Osteocyte (in vitro differentiated cells): ENCODE measurements around the gene BNC2. TPM values are rescaled to one million over a fixed set of nuclear protein-coding genes. Genes with fewer than 3 reads are reported as not detected.
"Not testable (repeated sequence)": the region's sequence is repeated elsewhere in the genome, so short reads cannot be mapped to it uniquely, and the experiment has no call there.

Experiments used
- DNase-seq: peaks from one replicate; pipeline ENCODE4 v3.0.0; 2021; ENCODE audit warnings: mixed read lengths; ENCODE audit not compliant: unreplicated experiment; ENCODE audit errors: extremely low spot score
- H3K27ac Mint-ChIP-seq: one replicate; pipeline ENCODE4 v1.8.0; 2021; ENCODE audit warnings: mild to moderate bottlenecking, mixed read lengths; ENCODE audit not compliant: unreplicated experiment
- H3K27me3 Mint-ChIP-seq: one replicate; pipeline ENCODE4 v1.8.0; 2021; ENCODE audit warnings: mixed read lengths; ENCODE audit not compliant: unreplicated experiment
- H3K36me3 Mint-ChIP-seq: one replicate; pipeline ENCODE4 v1.8.0; 2021; ENCODE audit warnings: mixed read lengths; ENCODE audit not compliant: unreplicated experiment
- H3K4me1 Mint-ChIP-seq: one replicate; pipeline ENCODE4 v1.8.0; 2021; ENCODE audit warnings: mixed read lengths; ENCODE audit not compliant: unreplicated experiment
- H3K4me3 Mint-ChIP-seq: one replicate; pipeline ENCODE4 v1.8.0; 2021; ENCODE audit warnings: mild to moderate bottlenecking, moderate library complexity, mixed read lengths; ENCODE audit not compliant: unreplicated experiment
- H3K9me3 Mint-ChIP-seq: one replicate; pipeline ENCODE4 v1.8.0; 2021; ENCODE audit warnings: mixed read lengths; ENCODE audit not compliant: unreplicated experiment
- CTCF ChIP-seq: fragments of 200-600 bp; sonication (generic); IDR thresholded peaks from 2 replicates; pipeline ENCODE4 v1.5.0; 2021; ENCODE audit warnings: antibody characterized with exemption, mild to moderate bottlenecking, moderate library complexity
- total RNA-seq: library from RNA; stranded (reverse); gene quantifications from 2 replicates; pipeline ENCODE4 v1.2.1, GENCODE V29; 2021

The BNC2 gene
- total RNA-seq, 1 donor from 2014 or later = 66.5 TPM

- H3K4me3 Mint-ChIP-seq = no peak overlapping the region
- TF ChIP-seq CTCF = no peak
- no peaks in the 10 kb centered on the region for H3K27me3 Mint-ChIP-seq
- no peaks in the 10 kb centered on the region for H3K9me3 Mint-ChIP-seq
- H3K36me3 Mint-ChIP-seq = no peaks in the 10 kb centered on the region
- no peak for DNase-seq
- H3K27ac Mint-ChIP-seq = no peak overlapping the region
- peaks cover 4% of the 10 kb centered on the region for H3K4me1 Mint-ChIP-seq
These were observed 15.5 kb upstream of the BNC2 start for GRCh38 chr9:16885931-16886330.

DNA sequence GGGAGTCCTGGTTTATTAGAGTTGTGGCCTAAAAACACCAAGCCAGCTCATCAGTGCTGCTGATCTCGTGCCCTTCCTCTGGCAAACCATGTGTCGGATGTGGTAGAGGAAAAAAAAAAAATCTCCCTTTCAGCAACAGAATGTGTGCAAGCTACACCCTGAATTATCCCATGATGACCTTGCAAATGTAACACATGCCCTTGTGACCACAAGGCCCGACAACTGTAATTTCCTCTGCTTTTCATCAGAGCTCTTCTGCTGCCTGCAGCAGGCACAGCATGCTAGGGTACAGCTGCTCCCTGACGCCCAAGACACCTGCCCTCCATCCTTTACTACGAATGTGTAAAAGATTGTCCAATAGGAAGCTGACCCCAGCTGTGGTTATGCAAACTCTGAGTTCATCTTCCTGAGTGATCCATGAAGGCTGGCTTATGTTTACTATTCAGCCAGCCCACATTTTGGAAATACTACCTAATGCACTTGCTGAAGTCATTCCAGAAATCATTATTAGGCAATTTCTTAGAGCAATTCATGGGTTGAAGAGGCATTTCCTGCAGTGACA is 14.6 kb upstream of the BNC2 start:
- no peak overlapping the region for H3K4me3 Mint-ChIP-seq
- no peaks in the 10 kb centered on the region for H3K9me3 Mint-ChIP-seq
- no peak overlapping the region for H3K27ac Mint-ChIP-seq
- no peak for TF ChIP-seq CTCF
- no peaks in the 10 kb centered on the region for H3K27me3 Mint-ChIP-seq
- H3K36me3 Mint-ChIP-seq = no peaks in the 10 kb centered on the region
- no peak for DNase-seq
- H3K4me1 Mint-ChIP-seq = peaks cover 4% of the 10 kb centered on the region

- Mint-ChIP-seq H3K27ac (no peak overlapping the region), H3K27me3 (no peaks in the 10 kb centered on the region), H3K4me3 (no peak overlapping the region), H3K36me3 (no peaks in the 10 kb centered on the region), H3K4me1 (peaks cover 4% of the 10 kb centered on the region), H3K9me3 (no peaks in the 10 kb centered on the region)
- TF ChIP-seq CTCF = no peak
- no peak for DNase-seq
These were observed 13.9 kb upstream of the BNC2 start for GRCh38 chr9:16884373-16884772.

GRCh38 chr9:16883586-16883985 is 13.1 kb upstream of the BNC2 start:
- no peak for DNase-seq
- Mint-ChIP-seq H3K9me3 (no peaks in the 10 kb centered on the region), H3K4me3 (no peak overlapping the region), H3K36me3 (no peaks in the 10 kb centered on the region), H3K27me3 (no peaks in the 10 kb centered on the region), H3K4me1 (peaks cover 4% of the 10 kb centered on the region), H3K27ac (no peak overlapping the region)
- TF ChIP-seq CTCF = no peak

GRCh38 chr9:16882440-16882839 is 12.0 kb upstream of the BNC2 start:
- H3K27ac Mint-ChIP-seq, H3K9me3 Mint-ChIP-seq, H3K4me1 Mint-ChIP-seq, H3K27me3 Mint-ChIP-seq, H3K4me3 Mint-ChIP-seq, H3K36me3 Mint-ChIP-seq, DNase-seq: not testable (repeated sequence)

DNA sequence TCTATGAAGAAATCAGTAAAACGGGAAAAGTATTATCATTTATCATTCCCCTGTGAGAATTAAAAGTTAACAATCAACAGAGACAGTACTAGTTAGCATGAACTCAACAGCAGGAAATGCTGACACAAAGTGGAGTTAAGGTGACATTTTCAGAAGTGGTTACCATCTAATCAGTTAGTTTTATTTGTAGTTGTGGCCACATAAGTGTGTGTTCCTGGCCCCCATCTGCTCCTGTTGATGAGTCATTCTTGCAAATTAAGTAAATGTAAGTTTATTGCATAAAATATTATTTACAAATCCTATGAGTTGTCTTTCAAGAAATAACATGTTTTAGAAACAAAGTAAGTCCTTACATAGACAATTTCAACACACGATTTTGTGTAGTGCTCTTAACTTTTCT is 8.9 kb upstream of the BNC2 start:
- Mint-ChIP-seq H3K9me3 (no peaks in the 10 kb centered on the region), H3K36me3 (no peaks in the 10 kb centered on the region), H3K27ac (no peak overlapping the region), H3K4me3 (no peak overlapping the region), H3K27me3 (no peaks in the 10 kb centered on the region), H3K4me1 (no peaks in the 10 kb centered on the region)
- no peak for TF ChIP-seq CTCF
- no peak for DNase-seq
